H9 (cell line): Measurements from ENCODE around the gene KCNE4. TPM values are rescaled to one million over a fixed set of nuclear protein-coding genes. Genes with fewer than 3 reads are reported as not detected.

Experiments
- DNase-seq: peaks from one replicate; pipeline ENCODE4 v3.0.0-alpha.2; 2017
- H2AFZ ChIP-seq: one replicate; pipeline ENCODE4 v1.6.1; 2013; ENCODE audit warnings: mild to moderate bottlenecking, low read length, control low read depth, moderate library complexity
- H2AK5ac ChIP-seq: 2 replicates; pipeline ENCODE4 v1.6.1; 2013; ENCODE audit warnings: low read length, control low read depth, mixed read lengths; ENCODE audit not compliant: insufficient read length
- H2BK120ac ChIP-seq: one replicate; pipeline ENCODE4 v1.6.1; 2013; ENCODE audit warnings: low read depth, mild to moderate bottlenecking, low read length, control low read depth, inconsistent platforms; ENCODE audit not compliant: poor library complexity, severe bottlenecking
- H2BK12ac ChIP-seq: 2 replicates; pipeline ENCODE4 v1.6.1; 2013; ENCODE audit warnings: low read length, control low read depth, mixed read lengths, low read depth; ENCODE audit not compliant: insufficient read length
- H2BK15ac ChIP-seq: 2 replicates; pipeline ENCODE4 v1.6.1; 2013; ENCODE audit warnings: low read depth, low read length, control low read depth
- H2BK20ac ChIP-seq: one replicate; pipeline ENCODE4 v1.6.1; 2013; ENCODE audit warnings: low read depth, mild to moderate bottlenecking, low read length, control low read depth, inconsistent platforms; ENCODE audit not compliant: poor library complexity, severe bottlenecking
- H2BK5ac ChIP-seq: 2 replicates; pipeline ENCODE4 v1.6.1; 2013; ENCODE audit warnings: low read length, control low read depth, mixed read lengths; ENCODE audit not compliant: insufficient read length
- H3K14ac ChIP-seq: 2 replicates; pipeline ENCODE4 v1.6.1; 2013; ENCODE audit warnings: low read length, control low read depth; ENCODE audit not compliant: insufficient read depth
- H3K18ac ChIP-seq: 2 replicates; pipeline ENCODE4 v1.6.1; 2013; ENCODE audit warnings: low read depth, mild to moderate bottlenecking, mixed read lengths, low read length, control low read depth; ENCODE audit not compliant: insufficient read length
- H3K23ac ChIP-seq: 2 replicates; pipeline ENCODE4 v1.6.1; 2013; ENCODE audit warnings: low read length, control low read depth, mixed read lengths, low read depth; ENCODE audit not compliant: insufficient read length
- H3K23me2 ChIP-seq: 2 replicates; pipeline ENCODE4 v1.6.1; 2013; ENCODE audit warnings: low read depth, mild to moderate bottlenecking, mixed read lengths, low read length, control low read depth; ENCODE audit not compliant: insufficient read length, poor library complexity, severe bottlenecking
- H3K27ac ChIP-seq: 2 replicates; pipeline ENCODE4 v1.5.1; 2013; ENCODE audit warnings: low read length, control low read depth, mixed read lengths, low read depth; ENCODE audit not compliant: insufficient read length
- H3K27me3 ChIP-seq: 2 replicates; pipeline ENCODE4 v1.6.1; 2013; ENCODE audit warnings: low read length, control low read depth, inconsistent platforms; ENCODE audit not compliant: insufficient read depth
- H3K4ac ChIP-seq: 2 replicates; pipeline ENCODE4 v1.6.1; 2013; ENCODE audit warnings: low read depth, mild to moderate bottlenecking, control low read depth, inconsistent platforms, low read length, moderate library complexity
- H3K4me1 ChIP-seq: 2 replicates; pipeline ENCODE4 v1.6.1; 2013; ENCODE audit warnings: low read length, control low read depth, inconsistent platforms; ENCODE audit not compliant: insufficient read depth
- H3K4me2 ChIP-seq: 2 replicates; pipeline ENCODE4 v1.6.1; 2013; ENCODE audit warnings: low read length, control low read depth, mixed read lengths; ENCODE audit not compliant: insufficient read length, insufficient read depth
- H3K56ac ChIP-seq: 2 replicates; pipeline ENCODE4 v1.6.1; 2013; ENCODE audit warnings: low read depth, mild to moderate bottlenecking, mixed read lengths, low read length, control low read depth; ENCODE audit not compliant: insufficient read length
- H3K79me1 ChIP-seq: 2 replicates; pipeline ENCODE4 v1.6.1; 2013; ENCODE audit warnings: low read depth, mild to moderate bottlenecking, moderate library complexity, low read length, control low read depth, inconsistent platforms; ENCODE audit not compliant: insufficient read depth, poor library complexity, severe bottlenecking
- H3K79me2 ChIP-seq: 2 replicates; pipeline ENCODE4 v1.6.1; 2013; ENCODE audit warnings: low read length, control low read depth, inconsistent platforms; ENCODE audit not compliant: insufficient read depth
- H3K9ac ChIP-seq: 2 replicates; pipeline ENCODE4 v1.6.1; 2013; ENCODE audit warnings: low read length, control low read depth, mixed read lengths; ENCODE audit not compliant: insufficient read length; ENCODE audit errors: extremely low read depth
- H3K9me3 ChIP-seq: one replicate; pipeline ENCODE4 v1.6.1; 2013; ENCODE audit warnings: low read depth, low read length, inconsistent platforms; ENCODE audit not compliant: control insufficient read depth
- H3T11ph ChIP-seq: one replicate; pipeline ENCODE4 v1.6.1; 2013; ENCODE audit warnings: mild to moderate bottlenecking, low read length, control low read depth, inconsistent platforms
- H4K20me1 ChIP-seq: one replicate; pipeline ENCODE4 v1.6.1; 2013; ENCODE audit not compliant: control insufficient read depth, insufficient read length, insufficient read depth
- H4K5ac ChIP-seq: 2 replicates; pipeline ENCODE4 v1.6.1; 2013; ENCODE audit warnings: low read depth, mild to moderate bottlenecking, mixed read lengths, low read length, control low read depth; ENCODE audit not compliant: insufficient read length
- H4K8ac ChIP-seq: replicated peaks from 2 replicates; pipeline ENCODE4 v1.6.1; 2013; ENCODE audit warnings: low read length, control low read depth, mixed read lengths, low read depth; ENCODE audit not compliant: insufficient read length
- H4K91ac ChIP-seq: 2 replicates; pipeline ENCODE4 v1.6.1; 2013; ENCODE audit warnings: low read depth, mild to moderate bottlenecking, moderate library complexity, mixed read lengths, low read length, control low read depth; ENCODE audit not compliant: insufficient read length
- H3K27ac Mint-ChIP-seq, 3 experiments: 2 replicates in 2 of 3; 3 replicates in 1 of 3; pipeline ENCODE4 v1.8.0; 2020 to 2021; ENCODE audit warnings: mixed read lengths in 3 of 3, mild to moderate bottlenecking in 1 of 3, moderate library complexity in 1 of 3
- H3K27me3 Mint-ChIP-seq: 2 replicates; pipeline ENCODE4 v1.8.0; 2021; ENCODE audit warnings: low read depth, mild to moderate bottlenecking, moderate library complexity, mixed read lengths
- H3K36me3 Mint-ChIP-seq, 3 experiments: 2 replicates in 2 of 3; 3 replicates in 1 of 3; pipeline ENCODE4 v1.8.0; 2020 to 2021; ENCODE audit warnings: low read depth in 3 of 3, mixed read lengths in 3 of 3; ENCODE audit not compliant: insufficient read depth in 1 of 3
- H3K4me1 Mint-ChIP-seq, 2 experiments: 2 replicates each; pipeline ENCODE4 v1.8.0; 2020; ENCODE audit warnings: mixed read lengths in 2 of 2
- H3K4me3 Mint-ChIP-seq, 2 experiments: 2 replicates in 1 of 2; 3 replicates in 1 of 2; pipeline ENCODE4 v1.8.0; 2020 to 2021; ENCODE audit warnings: mild to moderate bottlenecking in 2 of 2, mixed read lengths in 2 of 2, moderate library complexity in 1 of 2
- H3K9me3 Mint-ChIP-seq, 2 experiments: 2 replicates in 1 of 2; 3 replicates in 1 of 2; pipeline ENCODE4 v1.8.0; 2020; ENCODE audit warnings: mild to moderate bottlenecking in 2 of 2, mixed read lengths in 2 of 2, moderate library complexity in 1 of 2
- WGBS: extraction: QIAGEN DNeasy Blood & Tissue Kit; methylation state at CpG from one replicate; pipeline ENCODE4 v1.1.7; 2013; ENCODE audit warnings: missing lambda C conversion rate, low lambda C conversion rate, mixed read lengths; ENCODE audit not compliant: insufficient read length; ENCODE audit errors: extremely low coverage; 5-methylcytosine and 5-hydroxymethylcytosine counted together
- total RNA-seq: library from RNA; stranded (reverse); gene quantifications from 2 replicates; pipeline ENCODE4 v1.2.1, GENCODE V29; 2021
- TF ChIP-seq, protein P1 (sequence below): fragments of 200-600 bp; sonication (generic); conservative IDR thresholded peaks from 3 replicates; pipeline ENCODE4 v1.8.0; 2021; ENCODE audit warnings: antibody characterized with exemption, mild to moderate bottlenecking

Gene KCNE4
- total RNA-seq, 1 experiment from 2014 or later, result 0.24 TPM

DNA sequence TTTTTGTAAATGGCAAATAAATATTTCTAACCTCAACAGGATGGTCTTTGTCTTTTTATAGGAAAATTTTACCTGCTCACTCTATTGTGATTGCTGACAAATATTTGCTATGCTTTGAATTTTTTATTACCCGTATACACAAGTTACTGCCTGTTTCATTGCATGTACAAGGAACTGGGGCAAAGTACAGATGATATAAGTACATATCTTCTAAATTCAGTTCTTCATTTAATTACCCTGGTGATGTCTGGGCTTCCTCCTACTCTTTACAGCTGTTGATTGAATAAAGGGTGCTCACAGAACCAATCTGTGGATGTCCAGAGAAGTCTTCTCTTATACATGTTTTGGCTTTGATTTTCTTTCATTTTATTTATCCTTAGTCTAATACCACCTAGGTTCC, 26.5 kb downstream of the KCNE4 start:
- TF ChIP-seq, protein P1, sequence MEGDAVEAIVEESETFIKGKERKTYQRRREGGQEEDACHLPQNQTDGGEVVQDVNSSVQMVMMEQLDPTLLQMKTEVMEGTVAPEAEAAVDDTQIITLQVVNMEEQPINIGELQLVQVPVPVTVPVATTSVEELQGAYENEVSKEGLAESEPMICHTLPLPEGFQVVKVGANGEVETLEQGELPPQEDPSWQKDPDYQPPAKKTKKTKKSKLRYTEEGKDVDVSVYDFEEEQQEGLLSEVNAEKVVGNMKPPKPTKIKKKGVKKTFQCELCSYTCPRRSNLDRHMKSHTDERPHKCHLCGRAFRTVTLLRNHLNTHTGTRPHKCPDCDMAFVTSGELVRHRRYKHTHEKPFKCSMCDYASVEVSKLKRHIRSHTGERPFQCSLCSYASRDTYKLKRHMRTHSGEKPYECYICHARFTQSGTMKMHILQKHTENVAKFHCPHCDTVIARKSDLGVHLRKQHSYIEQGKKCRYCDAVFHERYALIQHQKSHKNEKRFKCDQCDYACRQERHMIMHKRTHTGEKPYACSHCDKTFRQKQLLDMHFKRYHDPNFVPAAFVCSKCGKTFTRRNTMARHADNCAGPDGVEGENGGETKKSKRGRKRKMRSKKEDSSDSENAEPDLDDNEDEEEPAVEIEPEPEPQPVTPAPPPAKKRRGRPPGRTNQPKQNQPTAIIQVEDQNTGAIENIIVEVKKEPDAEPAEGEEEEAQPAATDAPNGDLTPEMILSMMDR, result no peak
- 0 out of 4 replicates have a peak, but pooled peaks cover 0 to 2% of the 10 kb centered on the region in 2 experiments for H3K4me1 Mint-ChIP-seq
- H3K14ac ChIP-seq, result no peak overlapping the region
- H4K20me1 ChIP-seq, result no peaks in the 10 kb centered on the region
- H3K9me3 Mint-ChIP-seq, result no peaks in the 10 kb centered on the region
- no peaks in the 10 kb centered on the region for H3K27me3 ChIP-seq
- no peaks in the 10 kb centered on the region for H3K9me3 ChIP-seq
- H3K79me1 ChIP-seq, result no peaks in the 10 kb centered on the region
- H3K27me3 Mint-ChIP-seq, result no peaks in the 10 kb centered on the region
- no peak overlapping the region for H2BK20ac ChIP-seq
- H3K4ac ChIP-seq, result no peak overlapping the region
- H3K9ac ChIP-seq, result no peak overlapping the region
- H3K36me3 Mint-ChIP-seq, result no peaks in the 10 kb centered on the region
- H3K4me1 ChIP-seq, result no peaks in the 10 kb centered on the region
- no peak overlapping the region for H3K23ac ChIP-seq
- no peak overlapping the region for H2BK15ac ChIP-seq
- no peak overlapping the region for H2AFZ ChIP-seq
- H3K23me2 ChIP-seq, result no peaks in the 10 kb centered on the region
- H2AK5ac ChIP-seq, result no peak overlapping the region
- H3K56ac ChIP-seq, result no peak overlapping the region
- H3K79me2 ChIP-seq, result no peaks in the 10 kb centered on the region
- H4K91ac ChIP-seq, result no peak overlapping the region
- H3K4me2 ChIP-seq, result no peak overlapping the region
- no peak overlapping the region for H3K27ac Mint-ChIP-seq
- H3K18ac ChIP-seq, result no peak overlapping the region
- no CpG with 5 or more reads among the region's 1 CpG for WGBS
- no peak overlapping the region for H3K27ac ChIP-seq
- H4K5ac ChIP-seq, result no peak overlapping the region
- no peak overlapping the region for H3T11ph ChIP-seq
- H3K4me3 Mint-ChIP-seq, result no peak overlapping the region
- H2BK12ac ChIP-seq, result no peak overlapping the region
- no peak overlapping the region for H4K8ac ChIP-seq
- no peak overlapping the region for H2BK5ac ChIP-seq
- H2BK120ac ChIP-seq, result no peak overlapping the region
- DNase-seq, result no peak
